ENCODE data around the gene ERBB2. TPM values are rescaled to one million over a fixed set of nuclear protein-coding genes. Genes with fewer than 3 reads are reported as not detected.

The ERBB2 gene
- total and polyA plus RNA-seq, 9 of the 15 experiments (the other 6 are each of a cell fraction or from before 2014, with no cell fraction given), result 0.74 to 5.6 (median 3.3) TPM

GRCh38 chr17:39671651-39672521 is 28.0 kb upstream of the ERBB2 start:
- Histone ChIP-seq H3K4me3 (no peak overlapping the region), H3K9ac (ENCODE audit: insufficient read depth in 1 of 2, low read depth in 2 of 2, low read length in 2 of 2) (peak overlapping the region in 1 of 2 experiments; percentile 88; a peak in 2 of 4 replicates), H3K79me2 (ENCODE audit: control insufficient read depth, insufficient read depth, low read length) (peaks cover 13% of the 10 kb centered on the region; the same call in 2 of the 3 replicates), H3K4me1 (replicated peaks in 1 of 2; ENCODE audit: control insufficient read depth in 2 of 2, insufficient read depth in 2 of 2, low read length in 2 of 2) (peaks cover 38 to 92% of the 10 kb centered on the region in 2 experiments), H2AFZ (ENCODE audit: low read depth, low read length) (peak overlapping the region; percentile 43; the same call in 1 of the 2 replicates), H3K9me1 (ENCODE audit: control insufficient read depth, insufficient read depth, low read length) (no peaks in the 10 kb centered on the region), H4K20me1 (replicated peaks; ENCODE audit: control insufficient read depth, insufficient read depth, low read length) (no peaks in the 10 kb centered on the region; the same call in 1 of the 2 replicates), H3K27ac (ENCODE audit: extremely low read depth, low read depth, low read length) (no peak overlapping the region), H3K9me3 (replicated peaks; ENCODE audit: control insufficient read depth, insufficient read depth, low read depth, low read length) (no peaks in the 10 kb centered on the region), H3K27me3 (ENCODE audit: control insufficient read depth in 2 of 2, insufficient read depth in 2 of 2, low read length in 2 of 2) (no peaks in the 10 kb centered on the region), H3K4me2 (ENCODE audit: insufficient read depth, low read length) (peak overlapping the region; percentile 26), H3K36me3 (ENCODE audit: control insufficient read depth, insufficient read depth, low read length) (peaks cover 7% of the 10 kb centered on the region; the same call in 2 of the 3 replicates)
- ChIA-PET CTCF (ENCODE audit: low intra/inter-chr PET ratio) (interaction anchor here (0.7 to 8.3 kb wide), 4 partner anchors 50 to 124 kb away, joined by 3 to 131 read pairs (median 4); no protein-coding TSS in a partner anchor), POLR2A (interaction anchor here (0.6 to 3.4 kb wide), 11 partner anchors 9 to 435 kb away, joined by 3 to 16 read pairs (median 4); partner anchors contain the start of gene PGAP3)
- in situ Hi-C loops (cut with MboI) (loop anchor here (5.0 kb wide), 1 partner anchor 50 kb away; no protein-coding TSS in a partner anchor), intact Hi-C loops (cut with micrococcal nuclease) (loop anchor here (1.0 to 5.0 kb wide), 2 partner anchors 50 to 80 kb away; no protein-coding TSS in a partner anchor)
- BruUV-seq (replicated peaks), result no TSS peak
- DNase-seq (ENCODE audit: extremely low read depth in 1 of 4, low spot score in 3 of 4) (peak; percentile 59 to 78 (median 67)), FAIRE-seq (peak; percentile 87), ATAC-seq (peak; percentile 39)
- WGBS (ENCODE audit: insufficient coverage, low coverage, missing lambda C conversion rate), result 67% methylated on average over 19 of the region's 19 CpGs
- TF ChIP-seq RBFOX2 (IDR thresholded peaks at IDR 0.05; ENCODE audit: low read depth, low read length) (peak; percentile 22; the same call in 1 of the 2 replicates), E2F5 (CRISPR knock-in tag; IDR thresholded peaks at IDR 0.05) (no peak), NR4A1 (CRISPR knock-in tag; IDR thresholded peaks at IDR 0.05) (no peak), NR4A1 (tag; IDR thresholded peaks at IDR 0.05) (no peak), CGGBP1 (CRISPR knock-in tag; IDR thresholded peaks at IDR 0.05) (no peak), ZHX1 (conservative IDR thresholded peaks at IDR 0.05; ENCODE audit: low read length) (no peak), POLR2AphosphoS2 (IDR thresholded peaks at IDR 0.05; ENCODE audit: low read length) (peak; percentile 68; the same call in 1 of the 2 replicates), NR2F6 (CRISPR knock-in tag; IDR thresholded peaks at IDR 0.05) (no peak), ZBTB5 (IDR thresholded peaks at IDR 0.05) (0 out of 2 replicates have a peak, but pooled peaks have one; percentile 24), RNF219 (CRISPR knock-in tag; IDR thresholded peaks at IDR 0.05) (no peak), HDGF (IDR thresholded peaks at IDR 0.05) (peak; percentile 47; the same call in 1 of the 2 replicates), POLR2A (conservative IDR thresholded peaks at IDR 0.05) (peak; percentile 47; the same call in 1 of the 2 replicates), ZNF384 (IDR thresholded peaks at IDR 0.05; ENCODE audit: low read depth, low read length) (no peak)
